Brain microvascular endothelial cell (primary cell): ENCODE data around the gene MRPL17.

Experiments used
- DNase-seq: peaks from one replicate; pipeline ENCODE4 v3.0.0-alpha.2; 2020
- H3K27ac ChIP-seq: fragments of 250-450 bp; sonication (Bioruptor Pico); 2 replicates; pipeline ENCODE4 v1.5.1; 2020; ENCODE audit warnings: mild to moderate bottlenecking, moderate library complexity
- H3K27me3 ChIP-seq: fragments of 250-450 bp; sonication (Bioruptor Pico); replicated peaks from 2 replicates; pipeline ENCODE4 v1.5.1; 2020; ENCODE audit warnings: mild to moderate bottlenecking
- H3K36me3 ChIP-seq: fragments of 250-450 bp; sonication (Bioruptor Pico); replicated peaks from 2 replicates; pipeline ENCODE4 v1.5.1; 2020; ENCODE audit warnings: mild to moderate bottlenecking
- H3K4me3 ChIP-seq: 2 replicates; pipeline ENCODE4 v1.5.1; 2011; ENCODE audit warnings: low read depth, mild to moderate bottlenecking, control low read depth, low read length, moderate library complexity
- CTCF ChIP-seq: IDR thresholded peaks from 2 replicates; pipeline ENCODE4 v1.5.1; 2011; ENCODE audit warnings: low read depth, mild to moderate bottlenecking, moderate library complexity, low read length, control low read depth, inconsistent platforms; ENCODE audit errors: missing control alignments
- in situ Hi-C: cut with HindIII; loops from 2 replicates; pipeline ENCODE4 v1.10.0; 2017; ENCODE audit warnings: low sequenced_read_pairs, low pct_ligation_motif_present

MRPL17 gene

GRCh38 chr11:6650980-6651379 lies 32.2 kb downstream of the MRPL17 start:
- in situ Hi-C loops, result no loop called here
- H3K36me3 ChIP-seq, result no peaks in the 10 kb centered on the region
- no peak overlapping the region for H3K4me3 ChIP-seq
- H3K27me3 ChIP-seq, result peaks cover 47% of the 10 kb centered on the region
- no peak overlapping the region for H3K27ac ChIP-seq
- TF ChIP-seq CTCF, result no peak
- no peak for DNase-seq

GRCh38 chr11:6650104-6650503 lies 33.0 kb downstream of the MRPL17 start:
- in situ Hi-C loops, result no loop called here
- no peaks in the 10 kb centered on the region for H3K36me3 ChIP-seq

GRCh38 chr11:6648501-6648900 lies 34.6 kb downstream of the MRPL17 start:
- no peak overlapping the region for H3K27ac ChIP-seq
- DNase-seq, result no peak
- H3K36me3 ChIP-seq, result no peaks in the 10 kb centered on the region
- in situ Hi-C loops, result no loop called here
- no peak for TF ChIP-seq CTCF
- no peak overlapping the region for H3K4me3 ChIP-seq
- H3K27me3 ChIP-seq, result peaks cover 36% of the 10 kb centered on the region

More at GRCh38 chr11:6650104-6650503, 33.0 kb downstream of the MRPL17 start:
- Histone ChIP-seq H3K27ac (no peak overlapping the region), H3K4me3 (no peak overlapping the region), H3K27me3 (peaks cover 45% of the 10 kb centered on the region)
- no peak for DNase-seq
- no peak for TF ChIP-seq CTCF

- Histone ChIP-seq H3K4me3 (no peak overlapping the region), H3K27ac (no peak overlapping the region), H3K27me3 (peaks cover 34% of the 10 kb centered on the region), H3K36me3 (no peaks in the 10 kb centered on the region)
- no peak for TF ChIP-seq CTCF
- no peak for DNase-seq
- in situ Hi-C loops, result no loop called here
These were observed 35.3 kb downstream of the MRPL17 start for GRCh38 chr11:6647836-6648235.

- Histone ChIP-seq H3K4me3 (no peak overlapping the region), H3K27me3 (peaks cover 28% of the 10 kb centered on the region), H3K36me3 (no peaks in the 10 kb centered on the region), H3K27ac (no peak overlapping the region)
- peak; percentile 29 for DNase-seq
- in situ Hi-C loops, result no loop called here
- TF ChIP-seq CTCF, result no peak
These were observed 36.0 kb downstream of the MRPL17 start for GRCh38 chr11:6646918-6647679.

GRCh38 chr11:6646576-6646917 lies 36.6 kb downstream of the MRPL17 start:
- Histone ChIP-seq H3K36me3 (no peaks in the 10 kb centered on the region), H3K27ac (no peak overlapping the region), H3K27me3 (peaks cover 28% of the 10 kb centered on the region), H3K4me3 (peak overlapping the region; percentile 12)
- in situ Hi-C loops, result no loop called here
- no peak for DNase-seq
- no peak for TF ChIP-seq CTCF
